Measurements from ENCODE around the gene R3HCC1L.
A peak's percentile ranks its signal among the peaks of the same experiment; 100 is the strongest.

DNA sequence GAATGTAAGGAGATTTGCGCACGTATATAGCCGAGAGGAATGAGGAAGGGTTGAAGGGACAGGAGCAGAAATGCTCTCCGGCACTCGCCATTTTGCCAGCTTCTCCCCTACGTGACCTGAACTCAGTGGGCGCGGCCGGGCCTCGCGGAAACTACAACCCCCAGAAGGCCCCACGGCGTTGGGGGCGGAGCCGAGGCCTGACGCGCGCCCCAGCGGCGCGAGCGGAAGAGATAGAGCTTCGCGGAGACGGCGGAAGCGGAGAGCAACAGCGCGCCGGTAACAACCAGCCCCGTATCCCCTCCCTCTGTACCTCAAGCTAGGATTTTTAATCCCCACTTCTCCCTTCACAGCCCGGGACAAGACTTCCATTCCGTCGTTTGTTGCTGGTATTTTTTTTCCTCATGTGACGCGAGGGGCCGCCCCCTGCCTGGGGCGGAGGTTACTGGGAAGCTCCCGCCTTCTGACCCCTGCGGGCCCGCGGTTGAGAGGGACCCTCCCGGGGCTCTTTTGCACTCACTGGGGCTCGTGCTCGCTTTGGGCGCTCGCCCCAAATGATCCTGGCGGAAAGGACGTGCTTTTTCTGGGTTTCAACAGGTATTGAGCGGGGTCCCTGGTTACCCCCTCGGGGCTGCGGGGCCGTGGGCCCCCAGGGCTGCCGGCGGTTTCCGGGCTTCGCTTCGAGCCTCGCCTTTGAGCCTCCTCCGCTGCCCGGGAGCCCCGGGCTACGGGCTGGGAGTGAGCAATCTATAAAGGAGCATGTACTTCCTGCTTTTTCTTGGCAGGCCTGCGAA is at the start of gene R3HCC1L:
- TF ChIP-seq, protein P1, sequence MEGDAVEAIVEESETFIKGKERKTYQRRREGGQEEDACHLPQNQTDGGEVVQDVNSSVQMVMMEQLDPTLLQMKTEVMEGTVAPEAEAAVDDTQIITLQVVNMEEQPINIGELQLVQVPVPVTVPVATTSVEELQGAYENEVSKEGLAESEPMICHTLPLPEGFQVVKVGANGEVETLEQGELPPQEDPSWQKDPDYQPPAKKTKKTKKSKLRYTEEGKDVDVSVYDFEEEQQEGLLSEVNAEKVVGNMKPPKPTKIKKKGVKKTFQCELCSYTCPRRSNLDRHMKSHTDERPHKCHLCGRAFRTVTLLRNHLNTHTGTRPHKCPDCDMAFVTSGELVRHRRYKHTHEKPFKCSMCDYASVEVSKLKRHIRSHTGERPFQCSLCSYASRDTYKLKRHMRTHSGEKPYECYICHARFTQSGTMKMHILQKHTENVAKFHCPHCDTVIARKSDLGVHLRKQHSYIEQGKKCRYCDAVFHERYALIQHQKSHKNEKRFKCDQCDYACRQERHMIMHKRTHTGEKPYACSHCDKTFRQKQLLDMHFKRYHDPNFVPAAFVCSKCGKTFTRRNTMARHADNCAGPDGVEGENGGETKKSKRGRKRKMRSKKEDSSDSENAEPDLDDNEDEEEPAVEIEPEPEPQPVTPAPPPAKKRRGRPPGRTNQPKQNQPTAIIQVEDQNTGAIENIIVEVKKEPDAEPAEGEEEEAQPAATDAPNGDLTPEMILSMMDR (IDR thresholded peaks at IDR 0.05): peak in 1 of 5 experiments; percentile 4
- TF ChIP-seq POLR2A (IDR thresholded peaks at IDR 0.05) (peak; percentile 95), EP300 (IDR thresholded peaks at IDR 0.05; ENCODE audit: low read depth) (no peak)
